Activated T-cell treated with anti-CD3 and anti-CD28 coated beads, Interleukin-2, amount 50 U/mL, for 24 hours (primary cell): Measurements from ENCODE around the gene PRIMA1.
"Not testable (repeated sequence)": the region's sequence is repeated elsewhere in the genome, so short reads cannot be mapped to it uniquely, and the experiment has no call there.

Source experiments
- DNase-seq: peaks from one replicate; pipeline ENCODE4 v3.0.0-alpha.2; 2020
- H3K27ac Mint-ChIP-seq: 2 replicates; pipeline ENCODE4 v1.8.0; 2020; ENCODE audit warnings: mild to moderate bottlenecking, mixed read lengths
- H3K27me3 Mint-ChIP-seq: 2 replicates; pipeline ENCODE4 v1.8.0; 2020; ENCODE audit warnings: mixed read lengths
- H3K36me3 Mint-ChIP-seq: 2 replicates; pipeline ENCODE4 v1.8.0; 2020; ENCODE audit warnings: low read depth, mixed read lengths
- H3K4me1 Mint-ChIP-seq: 2 replicates; pipeline ENCODE4 v1.8.0; 2020; ENCODE audit warnings: low read depth, mixed read lengths
- H3K4me3 Mint-ChIP-seq: 2 replicates; pipeline ENCODE4 v1.8.0; 2020; ENCODE audit warnings: mild to moderate bottlenecking, moderate library complexity, mixed read lengths
- H3K9me3 Mint-ChIP-seq: 2 replicates; pipeline ENCODE4 v1.8.0; 2020; ENCODE audit warnings: mixed read lengths

The PRIMA1 gene, protein sequence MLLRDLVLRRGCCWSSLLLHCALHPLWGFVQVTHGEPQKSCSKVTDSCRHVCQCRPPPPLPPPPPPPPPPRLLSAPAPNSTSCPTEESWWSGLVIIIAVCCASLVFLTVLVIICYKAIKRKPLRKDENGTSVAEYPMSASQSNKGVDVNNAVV

DNA sequence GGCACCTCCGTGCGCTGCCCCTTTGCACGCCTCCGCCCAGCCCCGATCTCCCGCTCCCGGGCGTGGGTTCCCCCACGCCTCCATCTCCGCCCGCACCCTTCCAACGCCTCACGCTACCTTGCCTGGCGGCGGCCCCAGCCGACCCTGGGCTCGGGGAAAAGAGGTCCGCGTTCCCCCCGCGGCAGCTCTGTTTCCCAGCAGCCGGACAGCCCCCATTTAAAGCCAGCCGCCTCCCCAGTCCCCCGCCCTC is at the start of gene PRIMA1:
Gene PRIMA1, minus strand, starts transcription at position 193 of the 250 bp plus-strand sequence. CDS start 767 bp downstream, outside the sequence.
- DNase-seq, result no peak
- Mint-ChIP-seq H3K4me1 (peaks cover 5% of the 10 kb centered on the region), H3K27me3 (peaks cover 74% of the 10 kb centered on the region), H3K27ac (no peak within 1 kb of the TSS), H3K4me3 (no peak within 1 kb of the TSS), H3K9me3 (no peaks in the 10 kb centered on the region), H3K36me3 (no peaks in the 10 kb centered on the region)

GRCh38 chr14:93834699-93835371 is 46.5 kb upstream of the PRIMA1 start:
- Mint-ChIP-seq H3K9me3 (peaks cover 11% of the 10 kb centered on the region), H3K36me3 (no peaks in the 10 kb centered on the region), H3K27me3 (peaks cover 57% of the 10 kb centered on the region), H3K4me1 (peaks cover 6% of the 10 kb centered on the region), H3K27ac (no peak overlapping the region), H3K4me3 (no peak overlapping the region)
- no peak for DNase-seq

DNA sequence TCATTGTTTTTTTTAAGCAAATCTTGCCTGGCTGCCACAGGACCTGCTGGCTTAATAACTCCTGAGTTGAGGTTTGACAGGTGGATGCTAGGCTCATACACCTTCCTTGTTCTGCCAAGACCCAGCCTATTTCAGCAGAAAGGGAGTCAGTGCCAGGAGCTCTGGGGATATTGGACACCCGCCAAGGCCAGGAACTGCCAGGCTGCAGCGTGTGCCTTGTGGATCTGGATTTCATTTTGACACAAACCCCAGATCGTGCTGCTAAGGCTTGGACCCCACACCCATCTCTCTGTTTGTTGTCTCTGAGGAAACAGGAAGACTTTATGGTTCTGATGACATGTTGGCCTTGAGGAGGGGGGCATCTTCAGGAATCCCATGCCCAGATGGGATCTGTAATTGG is 44.4 kb upstream of the PRIMA1 start:
- H3K4me1 Mint-ChIP-seq, result no peaks in the 10 kb centered on the region
- H3K9me3 Mint-ChIP-seq, result peaks cover 9% of the 10 kb centered on the region
- no peaks in the 10 kb centered on the region for H3K36me3 Mint-ChIP-seq
- no peak for DNase-seq
- H3K4me3 Mint-ChIP-seq, result no peak overlapping the region
- no peak overlapping the region for H3K27ac Mint-ChIP-seq
- H3K27me3 Mint-ChIP-seq, result peaks cover 53% of the 10 kb centered on the region

- H3K4me1 Mint-ChIP-seq, result no peaks in the 10 kb centered on the region
- H3K27ac Mint-ChIP-seq, result no peak overlapping the region
- no peaks in the 10 kb centered on the region for H3K36me3 Mint-ChIP-seq
- H3K9me3 Mint-ChIP-seq, result peaks cover 9% of the 10 kb centered on the region
- no peak overlapping the region for H3K4me3 Mint-ChIP-seq
- DNase-seq, result no peak
- peaks cover 47% of the 10 kb centered on the region for H3K27me3 Mint-ChIP-seq
These were observed 43.8 kb upstream of the PRIMA1 start for GRCh38 chr14:93832081-93832480.

GRCh38 chr14:93830753-93831461 is 42.6 kb upstream of the PRIMA1 start:
- no peak for DNase-seq
- no peak overlapping the region for H3K4me3 Mint-ChIP-seq
- H3K27me3 Mint-ChIP-seq, result peaks cover 42% of the 10 kb centered on the region
- H3K36me3 Mint-ChIP-seq, result no peaks in the 10 kb centered on the region
- no peak overlapping the region for H3K27ac Mint-ChIP-seq
- H3K4me1 Mint-ChIP-seq, result no peaks in the 10 kb centered on the region
- peaks cover under 1% of the 10 kb centered on the region for H3K9me3 Mint-ChIP-seq

DNA sequence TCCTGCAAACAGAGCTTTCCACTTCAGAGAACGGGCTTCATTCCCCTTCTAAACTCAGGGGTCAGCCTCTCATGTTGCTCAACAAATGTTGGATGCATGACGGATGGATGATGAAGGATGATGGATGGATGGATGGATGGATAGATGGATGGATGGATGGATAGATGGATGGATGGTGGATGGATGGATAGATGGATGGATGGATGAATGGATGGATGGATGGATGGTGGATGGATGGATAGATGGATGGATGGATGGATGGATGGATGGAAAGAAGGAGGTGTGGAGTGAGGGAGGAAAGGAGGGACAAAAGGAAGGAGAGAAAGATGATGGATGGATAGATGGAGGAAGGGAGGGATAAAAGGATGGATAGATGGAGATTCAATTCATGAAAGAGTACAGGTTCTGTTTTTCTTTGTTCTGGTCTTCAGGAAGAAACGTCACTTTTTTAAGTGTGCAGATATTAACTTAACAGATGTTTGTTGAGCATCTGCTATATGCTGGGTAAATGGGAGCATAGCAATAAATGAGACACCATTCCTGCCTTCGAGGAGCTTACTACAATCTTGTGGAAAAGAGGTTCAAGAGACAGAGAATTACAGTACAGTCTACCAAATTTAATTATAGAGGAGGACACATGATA is 41.7 kb upstream of the PRIMA1 start:
- no peak overlapping the region for H3K27ac Mint-ChIP-seq
- DNase-seq, result no peak
- H3K4me1 Mint-ChIP-seq, result no peaks in the 10 kb centered on the region
- no peak overlapping the region for H3K4me3 Mint-ChIP-seq
- H3K9me3 Mint-ChIP-seq, result no peaks in the 10 kb centered on the region
- peaks cover 42% of the 10 kb centered on the region for H3K27me3 Mint-ChIP-seq
- no peaks in the 10 kb centered on the region for H3K36me3 Mint-ChIP-seq

DNA sequence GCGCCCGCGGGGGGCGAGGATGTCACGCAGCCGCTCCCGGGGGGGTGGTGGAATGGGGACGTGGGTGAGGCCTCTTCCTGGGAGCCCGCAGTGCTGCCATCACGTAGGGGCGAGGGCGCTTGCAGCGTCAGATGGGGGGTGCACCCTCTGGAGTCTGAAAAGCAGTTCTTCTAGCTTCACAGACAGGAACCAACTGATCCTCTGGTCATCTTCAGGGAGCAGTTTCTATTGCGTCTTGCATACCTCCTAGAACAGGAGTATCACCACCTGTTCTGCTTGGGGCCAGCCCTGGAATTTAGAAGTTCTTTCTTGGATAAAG is 36.9 kb upstream of the PRIMA1 start:
- Mint-ChIP-seq H3K4me3 (no peak overlapping the region), H3K9me3 (no peaks in the 10 kb centered on the region)
- DNase-seq, result no peak

DNA sequence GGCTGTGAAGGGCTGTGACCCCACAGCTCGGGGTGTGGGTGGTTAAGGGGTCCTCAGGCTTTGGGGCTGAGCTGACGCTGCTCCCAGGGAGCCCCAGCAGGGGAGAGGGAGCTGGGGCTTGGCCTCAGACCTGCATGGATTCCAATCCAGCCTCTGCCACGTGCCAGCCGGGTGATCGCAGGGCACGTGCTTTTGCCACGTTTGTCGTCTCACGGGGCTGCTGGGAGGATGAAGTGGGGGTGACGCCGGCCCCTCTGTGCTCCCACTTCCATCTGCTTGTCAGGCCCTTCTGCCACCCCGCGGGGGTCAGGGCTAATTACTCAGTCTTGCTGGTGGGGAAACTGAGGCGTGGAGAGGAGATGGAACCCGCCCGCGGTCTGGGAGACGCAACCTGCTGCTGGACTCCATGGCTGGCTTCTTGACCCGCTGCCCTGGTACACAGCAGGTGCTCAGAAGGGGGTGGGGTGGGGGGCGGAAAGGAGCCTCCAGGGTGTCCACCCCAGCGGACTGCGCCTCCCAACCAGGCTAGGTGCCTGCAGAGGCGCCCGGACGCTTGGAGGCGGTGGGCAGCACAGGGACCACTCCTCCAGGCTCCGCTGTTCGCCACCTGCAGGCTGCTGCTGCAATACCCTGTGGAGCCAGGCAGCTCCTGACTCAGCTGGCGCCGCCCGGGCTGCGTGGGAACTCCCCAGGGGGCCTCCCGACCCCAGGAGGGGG is 36.4 kb upstream of the PRIMA1 start:
- no peak for DNase-seq
- no peak overlapping the region for H3K4me3 Mint-ChIP-seq
- H3K36me3 Mint-ChIP-seq, result no peaks in the 10 kb centered on the region
- no peak overlapping the region for H3K27ac Mint-ChIP-seq
- no peaks in the 10 kb centered on the region for H3K4me1 Mint-ChIP-seq
- H3K27me3 Mint-ChIP-seq, result peaks cover 37% of the 10 kb centered on the region
- H3K9me3 Mint-ChIP-seq, result no peaks in the 10 kb centered on the region

More for the DNA sequence above, 36.9 kb upstream of the PRIMA1 start:
- Mint-ChIP-seq H3K36me3 (no peaks in the 10 kb centered on the region), H3K27ac (no peak overlapping the region), H3K27me3 (peaks cover 40% of the 10 kb centered on the region), H3K4me1 (no peaks in the 10 kb centered on the region)

DNA sequence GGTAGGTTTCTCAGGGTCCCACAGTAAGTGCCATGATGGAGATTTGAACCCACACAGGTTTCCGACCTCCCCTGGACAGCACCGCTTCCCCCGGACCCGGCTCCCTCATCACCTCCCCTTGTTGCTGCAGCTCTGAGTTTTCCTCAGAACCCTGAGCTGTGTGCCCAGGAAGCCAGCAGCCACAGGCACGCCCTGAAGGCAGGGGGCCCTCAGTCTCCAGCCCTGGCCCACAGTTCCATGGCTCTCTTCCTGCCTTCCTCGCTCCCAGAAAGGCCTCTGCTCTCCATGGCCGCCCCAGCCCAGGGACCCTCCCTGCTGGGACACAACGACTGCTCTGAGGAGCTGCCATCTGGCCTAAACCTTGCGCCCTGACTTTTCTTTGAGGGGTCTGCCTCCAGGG is 35.8 kb upstream of the PRIMA1 start:
- H3K36me3 Mint-ChIP-seq, result no peaks in the 10 kb centered on the region
- no peaks in the 10 kb centered on the region for H3K9me3 Mint-ChIP-seq
- no peak overlapping the region for H3K4me3 Mint-ChIP-seq
- H3K4me1 Mint-ChIP-seq, result no peaks in the 10 kb centered on the region
- peaks cover 35% of the 10 kb centered on the region for H3K27me3 Mint-ChIP-seq
- no peak overlapping the region for H3K27ac Mint-ChIP-seq
- no peak for DNase-seq

DNA sequence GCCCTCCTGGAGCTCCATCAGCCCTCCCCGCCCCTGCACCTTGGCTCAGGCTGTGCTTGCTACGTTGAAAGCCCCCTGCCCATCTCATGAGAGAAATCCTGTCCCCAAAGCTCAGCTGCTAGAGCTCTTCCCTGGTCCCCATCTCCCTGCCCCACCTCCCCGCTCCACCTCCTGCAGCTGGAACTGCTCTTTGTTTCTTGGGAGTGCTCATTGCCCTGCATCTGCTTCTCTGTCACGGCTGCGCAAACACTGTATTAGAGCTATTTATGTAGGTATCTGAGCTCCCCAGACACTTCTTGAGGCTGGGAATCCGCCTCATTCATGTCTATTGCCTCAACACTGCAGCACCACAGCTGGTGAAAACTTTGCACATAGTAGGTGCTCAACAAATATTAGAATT is 32.8 kb upstream of the PRIMA1 start:
- H3K27me3 Mint-ChIP-seq, result peaks cover 31% of the 10 kb centered on the region
- H3K27ac Mint-ChIP-seq, result no peak overlapping the region
- H3K36me3 Mint-ChIP-seq, result no peaks in the 10 kb centered on the region
- no peak for DNase-seq
- no peaks in the 10 kb centered on the region for H3K9me3 Mint-ChIP-seq
- no peak overlapping the region for H3K4me3 Mint-ChIP-seq
- H3K4me1 Mint-ChIP-seq, result no peaks in the 10 kb centered on the region

DNA sequence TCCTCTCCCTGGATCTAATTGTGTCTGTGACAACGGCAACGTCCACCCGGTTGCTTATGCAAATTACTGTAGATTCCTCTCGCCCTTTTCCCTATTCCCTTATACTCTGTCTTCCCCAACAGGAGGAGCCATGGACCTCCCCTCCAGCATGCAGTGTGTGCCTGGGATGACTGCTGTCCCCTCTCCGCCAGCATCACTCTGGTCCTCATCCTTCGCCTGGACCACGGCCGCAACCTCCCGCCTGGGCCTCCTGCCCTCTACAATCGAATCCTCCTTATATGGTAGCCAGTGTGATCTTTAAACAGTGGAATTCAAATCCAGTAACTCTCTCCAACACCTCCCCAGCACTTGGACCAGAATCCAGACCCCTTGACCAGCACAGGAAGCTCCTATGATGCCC is 30.6 kb upstream of the PRIMA1 start:
- H3K27me3 Mint-ChIP-seq, result peaks cover 18% of the 10 kb centered on the region

GRCh38 chr14:93811676-93812075 is 23.4 kb upstream of the PRIMA1 start:
- H3K4me3 Mint-ChIP-seq, result no peak overlapping the region
- no peak for DNase-seq
- peaks cover 35% of the 10 kb centered on the region for H3K27me3 Mint-ChIP-seq
- no peaks in the 10 kb centered on the region for H3K36me3 Mint-ChIP-seq
- peaks cover 24% of the 10 kb centered on the region for H3K9me3 Mint-ChIP-seq
- peaks cover 17% of the 10 kb centered on the region for H3K4me1 Mint-ChIP-seq
- H3K27ac Mint-ChIP-seq, result no peak overlapping the region

More for the DNA sequence above, 30.6 kb upstream of the PRIMA1 start:
- Mint-ChIP-seq H3K9me3 (peaks cover 10% of the 10 kb centered on the region), H3K4me1 (no peaks in the 10 kb centered on the region), H3K36me3 (no peaks in the 10 kb centered on the region), H3K27ac (no peak overlapping the region), H3K4me3 (no peak overlapping the region)
- no peak for DNase-seq

DNA sequence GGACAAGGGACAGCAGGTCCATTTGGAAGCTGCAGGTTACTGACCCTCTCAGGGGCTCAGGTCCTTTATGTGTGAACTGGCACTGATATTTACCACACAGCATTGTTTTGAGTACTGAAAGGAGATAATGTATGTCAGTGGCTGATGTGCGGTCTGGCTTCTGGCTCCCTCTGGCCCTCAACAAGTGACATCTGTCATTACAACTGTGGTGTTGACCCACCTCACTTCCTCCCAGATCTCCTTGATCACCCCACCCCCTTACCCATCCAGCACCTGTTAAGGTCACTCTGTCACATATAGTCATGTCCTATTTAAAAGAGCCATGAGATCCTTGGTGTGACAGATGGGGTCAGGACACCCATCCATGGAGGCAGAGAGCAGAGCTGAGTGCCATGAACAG is 22.7 kb upstream of the PRIMA1 start:
- no peak overlapping the region for H3K27ac Mint-ChIP-seq
- peaks cover 36% of the 10 kb centered on the region for H3K27me3 Mint-ChIP-seq
- H3K4me3 Mint-ChIP-seq, result no peak overlapping the region
- H3K36me3 Mint-ChIP-seq, result no peaks in the 10 kb centered on the region
- H3K4me1 Mint-ChIP-seq, result peaks cover 17% of the 10 kb centered on the region
- no peak for DNase-seq
- H3K9me3 Mint-ChIP-seq, result peaks cover 24% of the 10 kb centered on the region

DNA sequence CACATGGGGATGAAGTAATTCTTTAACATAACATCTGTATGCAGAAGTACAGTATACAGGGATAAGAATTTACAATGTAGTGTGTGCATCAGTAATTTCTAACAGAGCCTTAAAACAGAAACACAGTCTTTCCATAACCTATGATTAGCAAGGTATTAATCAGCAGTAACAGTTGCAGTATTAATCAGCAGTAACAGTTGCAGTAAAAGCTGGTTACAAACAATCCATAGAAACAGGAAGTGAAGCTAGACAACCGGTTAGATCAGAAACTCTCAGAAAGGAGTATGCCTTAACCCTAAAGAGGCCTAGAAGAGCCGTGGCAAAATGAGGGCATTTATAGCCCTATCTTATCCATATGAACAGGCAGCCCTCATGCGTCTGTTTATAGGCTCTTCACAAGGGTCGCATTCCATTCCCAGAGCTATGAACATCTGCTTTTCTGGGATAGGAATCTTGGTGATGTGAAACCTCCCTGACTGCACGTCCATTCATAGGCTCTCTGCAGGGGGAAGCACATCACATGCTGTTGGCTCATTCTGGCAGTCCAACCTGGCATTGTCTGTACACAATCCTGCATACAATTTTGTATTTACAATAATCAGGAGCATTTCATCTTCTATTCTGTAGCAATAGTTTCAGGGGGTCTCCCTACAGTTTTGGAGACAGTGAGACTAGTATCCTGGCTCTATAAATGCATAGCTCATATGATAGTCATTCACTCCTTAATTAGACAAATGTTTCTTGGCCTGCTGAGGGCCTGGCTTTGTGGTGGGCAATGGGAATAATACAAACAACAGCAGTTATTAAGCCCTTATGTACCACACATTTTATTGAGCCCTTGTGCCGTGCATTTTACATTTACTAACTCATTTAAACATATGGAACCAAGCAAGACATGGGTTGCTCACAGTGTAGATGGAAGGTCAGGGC is 21.5 kb upstream of the PRIMA1 start:
- not testable (repeated sequence) for H3K4me3 Mint-ChIP-seq, H3K27ac Mint-ChIP-seq, H3K36me3 Mint-ChIP-seq, DNase-seq
- Mint-ChIP-seq H3K9me3 (peaks cover 19% of the 10 kb centered on the region), H3K27me3 (peaks cover 38% of the 10 kb centered on the region), H3K4me1 (peaks cover 17% of the 10 kb centered on the region)
